GM19452 (cell line): ENCODE results near the gene DPF1.

Experiments used
- ATAC-seq: cut with Tn5 transposase; IDR thresholded peaks from one replicate; pipeline ENCODE4 v1.9.1; 2021; ENCODE audit not compliant: unreplicated experiment

The DPF1 gene

DNA sequence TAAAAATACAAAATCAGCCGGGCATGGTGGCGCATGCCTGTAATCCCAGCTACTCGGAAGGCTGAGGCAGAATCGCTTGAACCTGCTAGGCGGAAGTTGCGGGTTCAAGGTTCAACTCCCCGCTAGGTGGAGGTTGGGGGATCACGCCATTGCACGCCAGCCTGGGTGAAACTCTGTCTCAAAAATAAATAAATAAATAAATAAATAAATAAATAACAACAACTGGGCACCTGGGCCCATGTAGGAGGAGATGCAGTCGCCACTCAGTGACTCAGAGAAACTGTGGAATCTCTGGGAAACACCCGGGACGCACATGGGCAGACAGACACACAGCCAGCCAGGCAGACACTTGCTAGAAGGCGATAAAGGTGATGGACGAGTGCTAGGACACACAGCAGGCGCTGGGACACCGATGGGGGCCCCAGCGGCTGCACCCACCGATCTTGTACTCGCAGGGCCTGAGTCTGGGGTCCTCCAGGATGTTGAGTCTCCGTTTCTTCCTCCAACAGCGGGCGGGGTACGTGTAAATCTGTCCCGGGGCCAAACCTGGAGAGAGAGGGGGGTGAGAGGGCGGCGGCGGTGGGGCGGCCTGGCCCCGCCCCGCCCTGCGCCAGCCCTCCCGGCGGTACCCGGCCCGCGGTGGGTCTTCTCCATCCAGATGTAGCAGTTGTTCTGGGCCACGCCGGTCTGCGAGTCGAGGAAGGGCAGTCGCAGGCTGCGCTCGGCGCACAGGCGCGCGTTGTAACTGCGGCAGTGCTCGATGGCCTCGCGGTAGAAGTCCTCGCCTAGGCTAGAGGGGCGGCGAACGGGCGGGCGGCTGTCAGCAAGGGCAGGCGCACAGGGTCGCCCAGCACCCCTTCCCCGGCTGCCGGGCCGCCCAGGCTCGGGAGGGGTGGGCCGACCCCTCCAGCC lies 1.8 kb downstream of the DPF1 start:
- no peak for ATAC-seq

DNA sequence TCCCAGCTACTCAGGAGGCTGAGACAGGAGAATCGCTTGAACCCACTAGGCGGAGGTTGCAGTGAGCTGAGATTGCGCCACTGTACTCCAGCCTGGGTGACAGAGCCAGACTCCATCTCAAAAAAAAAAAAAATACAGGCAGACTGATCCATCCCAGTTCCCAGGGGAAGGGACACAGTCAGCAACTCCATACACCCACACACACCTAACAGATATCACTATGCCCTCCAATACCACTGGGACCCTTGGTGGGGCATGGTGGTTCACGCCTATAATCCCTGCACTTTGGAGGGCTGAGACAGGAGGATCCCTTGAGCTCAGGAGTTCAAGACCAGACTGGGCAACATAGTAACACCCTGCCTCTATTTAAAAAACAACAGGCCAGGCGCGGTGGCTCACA lies 2.6 kb downstream of the DPF1 start:
- ATAC-seq: no peak

DNA sequence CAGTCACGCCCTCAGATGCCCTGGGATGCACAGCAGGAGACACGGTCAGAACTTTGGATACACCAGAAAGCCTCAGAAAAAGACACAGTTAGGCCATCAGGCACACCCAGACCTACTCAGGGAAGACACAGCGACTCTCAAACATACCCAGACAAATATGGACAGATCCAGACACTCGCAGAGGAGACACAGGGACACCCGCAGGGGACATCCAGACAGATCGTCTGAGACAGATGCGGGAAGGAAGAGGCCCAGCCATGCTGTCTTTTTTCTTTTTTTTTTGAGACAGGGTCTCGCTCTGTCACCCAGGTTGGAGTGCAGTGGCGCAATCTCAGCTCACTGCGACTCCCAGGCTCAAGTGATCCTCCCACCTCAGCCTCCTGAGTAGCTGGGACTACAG lies 4.8 kb downstream of the DPF1 start:
- no peak for ATAC-seq

DNA sequence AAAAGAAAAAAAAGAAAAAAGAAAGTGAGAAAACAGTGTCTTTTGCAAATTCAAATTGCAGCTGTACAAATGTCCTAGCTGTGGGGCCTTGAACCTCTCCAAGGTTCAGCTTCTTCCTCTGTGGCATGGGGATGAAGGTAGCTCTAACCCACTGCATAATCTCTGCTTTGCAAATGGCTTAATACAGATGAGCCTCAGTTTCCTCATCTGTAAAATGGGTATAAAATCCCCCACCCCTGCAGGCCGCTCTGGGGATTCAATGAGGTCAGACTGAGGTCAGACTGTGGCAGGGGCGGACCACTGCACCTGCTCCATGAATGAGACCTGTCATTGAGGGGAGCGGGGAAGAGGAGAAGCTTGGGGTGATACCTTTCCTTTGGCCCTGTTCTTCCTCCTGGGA lies 5.8 kb downstream of the DPF1 start:
- no peak for ATAC-seq

DNA sequence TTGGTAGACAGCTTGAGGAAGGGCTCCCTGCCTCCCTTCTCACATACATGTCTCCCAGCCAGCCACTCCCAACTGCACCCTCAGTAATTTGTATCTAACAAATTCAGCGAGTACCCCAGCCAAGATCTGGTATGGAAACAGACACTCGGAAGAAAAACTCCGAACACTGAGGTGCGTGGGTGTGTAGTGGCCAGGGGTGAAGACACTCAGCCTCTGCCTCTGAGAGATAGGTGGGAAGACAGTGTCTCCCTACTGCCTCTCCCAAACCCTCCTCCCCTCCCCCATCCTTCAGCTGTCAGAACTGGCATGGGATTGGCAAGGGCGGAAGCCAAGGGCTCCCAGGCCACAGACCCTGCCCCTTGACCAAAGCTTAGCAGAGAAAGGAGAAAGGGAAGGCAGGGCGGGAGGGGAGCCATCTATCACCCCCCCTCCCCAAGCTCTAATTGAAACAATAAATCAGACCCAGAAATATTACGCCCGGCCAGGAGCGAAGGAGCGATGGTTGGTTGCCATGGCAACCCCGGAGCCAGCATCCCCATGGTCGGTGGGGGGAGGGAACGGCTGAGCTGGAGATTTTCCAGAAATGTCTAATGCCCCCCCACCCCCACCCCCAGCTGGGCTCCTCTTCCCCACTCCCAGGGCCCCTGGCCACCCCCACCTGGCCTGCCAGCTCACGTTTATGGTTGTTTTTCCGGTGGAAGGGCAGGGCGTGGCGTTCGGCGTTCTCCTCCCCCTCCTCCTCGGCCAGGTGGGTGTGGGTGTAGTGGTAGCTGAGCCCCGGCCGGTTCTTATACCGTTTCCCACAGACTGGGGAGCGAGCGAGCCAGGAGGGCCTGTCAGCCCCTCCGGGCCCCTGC lies 7.0 kb downstream of the DPF1 start:
- ATAC-seq: no peak

DNA sequence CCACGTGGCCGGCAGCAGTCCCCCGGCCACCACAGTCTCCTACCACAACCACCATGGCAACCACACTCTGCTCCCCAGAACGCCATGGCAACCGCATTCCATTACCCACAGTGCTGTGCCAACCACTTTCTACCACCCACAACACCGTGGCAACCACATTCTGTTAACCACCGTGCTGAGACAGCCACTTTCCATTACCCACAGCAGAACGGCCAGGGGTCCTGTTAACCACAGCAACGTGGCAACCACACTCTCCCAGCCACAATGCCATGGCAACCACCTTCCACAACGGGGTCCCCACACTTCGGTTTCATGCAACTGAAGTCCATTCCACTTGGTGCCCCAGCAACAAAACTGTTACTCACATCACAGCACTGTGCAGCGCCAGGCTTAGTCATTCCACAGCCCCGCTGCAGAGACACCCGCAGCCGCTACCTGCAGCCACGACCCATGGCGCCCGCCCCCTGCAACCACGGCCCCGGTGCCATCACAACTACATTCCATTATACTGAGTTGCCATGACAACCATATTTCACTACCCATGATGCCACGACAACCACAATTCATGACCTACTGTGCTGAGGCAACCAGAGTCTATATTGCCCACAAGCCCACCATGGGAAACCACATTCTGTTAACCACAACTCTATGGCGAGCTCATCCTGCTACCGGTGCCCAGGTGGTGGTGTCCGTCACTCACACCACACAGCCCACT lies 10.0 kb downstream of the DPF1 start:
- peak; percentile 66 for ATAC-seq

DNA sequence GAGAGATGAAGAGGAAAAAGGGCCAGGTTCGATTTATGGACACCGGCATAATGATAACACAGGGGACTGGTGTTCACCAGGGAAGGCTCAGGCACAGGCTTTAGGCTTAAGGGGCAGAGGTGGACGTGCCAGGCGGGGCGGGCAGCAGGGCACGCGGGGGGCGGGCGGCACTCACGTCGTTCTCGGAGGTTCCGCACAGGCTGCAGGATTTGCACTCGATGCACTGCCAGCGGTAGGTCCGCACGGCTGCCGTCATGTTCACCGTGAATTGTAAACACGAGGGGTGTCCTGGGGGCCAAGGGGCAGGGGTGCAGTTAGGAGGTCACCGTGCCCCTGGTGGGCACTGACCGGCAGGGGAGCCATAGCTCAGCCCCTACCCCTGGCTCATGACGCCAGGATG lies 10.6 kb downstream of the DPF1 start:
- no peak for ATAC-seq

DNA sequence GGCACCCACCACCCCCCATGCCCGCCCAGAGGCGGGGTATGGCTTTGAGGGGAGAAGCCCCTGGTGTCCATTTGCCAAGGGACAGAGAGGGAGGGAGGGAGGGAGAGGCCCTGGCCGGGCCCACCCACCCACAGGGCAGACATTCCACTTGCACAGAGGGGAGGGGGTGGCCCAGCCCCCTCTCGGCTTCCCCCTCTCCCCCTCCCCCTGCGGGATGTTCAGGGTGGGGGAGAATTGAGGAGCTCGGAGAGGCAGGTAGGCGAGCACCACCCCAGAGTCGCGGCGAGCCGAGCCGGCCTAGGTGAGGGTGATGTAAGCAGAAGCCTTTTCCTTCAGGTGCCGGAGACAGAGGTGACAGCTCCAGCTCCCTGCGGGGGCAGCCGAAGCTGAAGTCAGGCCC lies 12.3 kb downstream of the DPF1 start:
- ATAC-seq: no peak

DNA sequence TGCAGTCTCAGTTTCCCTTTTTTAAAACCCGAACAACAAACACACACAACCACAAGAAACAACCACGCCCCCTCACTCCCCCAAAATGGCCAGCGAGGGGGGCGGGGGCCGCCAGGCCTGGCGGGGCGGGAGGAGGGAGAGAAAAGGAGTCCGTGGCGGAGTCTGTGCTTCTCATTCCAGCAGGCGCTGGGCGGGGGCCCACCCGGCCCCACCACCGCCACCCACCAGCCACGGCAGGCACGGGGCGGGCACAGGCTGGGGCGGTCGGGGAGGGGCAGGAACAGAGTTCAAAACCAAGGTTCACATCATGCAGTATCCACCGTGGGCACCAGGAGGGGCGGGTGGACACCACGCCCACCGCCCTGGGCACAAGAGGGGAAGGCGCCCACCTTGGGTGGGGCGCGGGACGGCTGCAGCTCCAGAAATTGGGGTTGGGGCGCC lies 12.9 kb downstream of the DPF1 start:
- ATAC-seq: no peak

DNA sequence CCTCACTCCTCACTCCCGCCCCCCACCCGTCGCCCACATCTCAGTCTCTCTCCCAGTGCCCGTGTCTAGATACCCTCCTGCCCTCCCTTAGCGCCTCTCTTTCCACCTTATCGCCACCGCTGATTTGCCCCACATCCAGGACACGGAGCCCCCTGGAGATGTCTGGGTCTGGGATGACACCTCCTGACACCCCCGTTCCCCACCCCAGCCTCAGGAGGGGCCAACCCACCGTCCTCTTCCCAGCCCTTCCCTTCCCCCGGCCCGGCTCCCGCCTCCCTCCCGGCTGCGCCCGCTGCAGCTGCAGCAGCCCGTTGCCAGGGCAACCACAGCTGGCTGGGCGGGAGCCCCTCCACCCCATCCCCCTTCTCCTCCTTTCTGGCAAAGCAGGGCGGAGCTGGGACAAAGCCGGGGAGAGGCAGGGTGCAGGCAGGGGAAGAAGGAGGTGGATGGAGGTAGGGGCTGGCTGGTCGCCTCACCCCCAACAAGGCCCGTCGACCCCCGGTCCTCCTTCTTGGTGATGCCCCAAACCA lies 13.5 kb downstream of the DPF1 start:
- no peak for ATAC-seq

DNA sequence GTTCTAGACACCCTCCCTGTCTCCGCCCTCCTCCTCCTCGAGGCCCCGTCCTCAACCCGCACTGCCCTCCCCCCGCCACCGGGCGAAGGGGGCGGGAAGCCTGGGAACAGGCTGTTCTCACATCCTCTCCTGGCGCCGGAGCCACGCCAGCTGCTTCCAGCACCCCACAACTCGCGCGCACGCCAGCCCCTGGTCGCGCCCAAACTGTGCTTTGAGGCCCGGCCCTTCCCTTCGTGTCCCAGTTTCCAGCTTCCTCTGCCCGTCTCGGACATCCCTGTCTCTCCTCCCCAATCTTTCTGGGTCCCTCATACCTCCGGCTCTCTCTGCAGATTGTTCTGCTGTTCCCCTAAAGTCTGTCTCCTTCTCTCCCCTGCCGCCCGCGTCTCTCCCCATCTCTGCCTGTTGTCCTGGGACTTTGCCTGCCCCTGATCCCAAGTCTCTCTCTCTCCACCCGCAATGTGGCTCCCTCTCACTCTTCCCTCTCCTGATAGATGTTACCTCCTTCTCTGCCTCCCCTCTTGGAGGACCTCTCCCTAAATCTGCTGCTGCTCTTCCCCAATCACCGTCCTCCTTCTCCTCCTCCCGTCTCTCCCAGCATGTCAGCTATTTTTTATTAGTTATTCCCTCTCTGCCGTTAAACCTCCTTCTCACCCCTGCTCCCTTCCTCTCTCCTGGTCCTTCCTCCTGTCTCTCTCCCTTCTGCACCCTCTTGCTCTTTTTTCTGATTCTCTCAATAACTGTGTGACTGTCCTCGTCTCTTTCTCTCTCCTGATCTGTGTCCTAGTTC lies 14.2 kb downstream of the DPF1 start:
- ATAC-seq: no peak

DNA sequence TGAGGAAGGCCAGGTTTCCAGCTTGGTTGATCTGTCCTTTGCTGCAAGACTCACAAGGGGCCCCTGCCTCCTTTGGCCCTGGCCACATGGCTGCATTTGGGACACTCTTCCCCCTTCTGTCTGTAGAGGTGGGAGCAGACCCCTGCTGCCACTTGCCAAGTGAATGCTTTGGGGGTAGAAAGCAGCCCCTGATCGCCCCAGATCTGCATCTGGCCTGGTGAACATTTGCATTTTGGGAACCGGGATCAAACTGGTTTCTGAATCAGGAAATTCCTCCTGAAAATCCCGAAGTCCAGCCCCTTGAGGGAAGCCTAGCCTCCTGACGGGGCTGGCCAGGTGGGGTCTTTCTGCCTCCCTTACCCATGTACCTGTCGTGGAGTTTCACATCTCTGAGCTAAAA lies 14.9 kb downstream of the DPF1 start:
- no peak for ATAC-seq

DNA sequence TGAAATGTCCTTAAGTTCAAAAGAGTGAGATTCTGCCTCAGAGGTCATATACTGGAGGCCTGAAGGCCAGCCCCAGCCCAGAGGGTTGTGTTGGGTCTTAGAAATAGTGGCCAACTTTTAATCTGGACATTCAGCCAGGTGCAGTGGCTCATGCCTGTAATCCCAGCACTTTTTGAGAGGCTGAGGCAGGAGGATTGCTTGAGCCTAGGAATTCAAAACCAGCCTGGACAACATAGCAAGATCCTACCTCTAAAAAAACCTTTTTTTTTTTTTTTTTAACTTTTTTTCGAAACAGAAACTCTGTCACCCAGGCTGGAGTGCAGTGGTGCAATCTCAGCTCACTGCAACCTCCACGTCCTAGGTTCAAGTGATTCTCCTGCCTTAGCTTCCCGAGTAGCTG lies 15.5 kb downstream of the DPF1 start:
- no peak for ATAC-seq

DNA sequence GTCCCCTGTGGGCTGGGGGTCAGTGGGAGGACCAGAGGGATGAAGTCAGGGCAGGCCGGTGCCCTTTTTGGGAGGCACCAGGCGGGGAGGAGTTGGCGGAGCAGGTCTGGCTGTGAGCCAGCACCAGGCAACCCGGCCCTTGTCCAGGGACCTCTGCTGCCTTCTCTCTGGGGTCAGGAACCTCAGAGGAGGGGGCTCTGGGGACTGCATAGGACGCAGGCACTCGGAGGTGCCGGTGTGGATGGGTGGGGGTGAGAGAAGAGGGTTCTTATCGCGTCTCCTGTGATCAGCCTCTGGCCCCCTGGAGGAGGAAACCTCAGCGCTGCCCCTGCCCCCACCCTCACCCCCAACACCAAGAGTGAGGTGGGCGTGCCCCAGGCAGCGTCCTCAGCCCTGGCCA lies 16.5 kb downstream of the DPF1 start:
- ATAC-seq: no peak

DNA sequence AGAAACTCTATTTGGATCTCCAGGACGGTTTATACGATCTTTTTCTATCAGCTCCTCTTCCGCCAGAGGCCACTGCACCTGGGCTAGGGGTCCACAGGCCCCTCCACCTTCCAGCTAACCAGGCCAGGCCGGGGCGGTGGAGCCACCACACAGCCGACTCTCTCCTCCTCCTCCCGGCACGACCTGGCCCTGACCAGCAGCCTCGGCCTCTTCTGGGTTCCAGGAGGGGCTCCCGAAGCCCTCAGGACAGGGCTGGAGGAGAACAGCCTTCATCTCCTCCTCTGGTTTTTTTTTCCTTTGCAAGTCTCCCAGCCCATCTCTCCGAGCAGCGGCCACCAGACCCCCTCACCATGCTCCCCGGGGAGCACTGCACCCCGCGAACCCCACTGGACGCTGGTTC lies 17.1 kb downstream of the DPF1 start:
- ATAC-seq: no peak

DNA sequence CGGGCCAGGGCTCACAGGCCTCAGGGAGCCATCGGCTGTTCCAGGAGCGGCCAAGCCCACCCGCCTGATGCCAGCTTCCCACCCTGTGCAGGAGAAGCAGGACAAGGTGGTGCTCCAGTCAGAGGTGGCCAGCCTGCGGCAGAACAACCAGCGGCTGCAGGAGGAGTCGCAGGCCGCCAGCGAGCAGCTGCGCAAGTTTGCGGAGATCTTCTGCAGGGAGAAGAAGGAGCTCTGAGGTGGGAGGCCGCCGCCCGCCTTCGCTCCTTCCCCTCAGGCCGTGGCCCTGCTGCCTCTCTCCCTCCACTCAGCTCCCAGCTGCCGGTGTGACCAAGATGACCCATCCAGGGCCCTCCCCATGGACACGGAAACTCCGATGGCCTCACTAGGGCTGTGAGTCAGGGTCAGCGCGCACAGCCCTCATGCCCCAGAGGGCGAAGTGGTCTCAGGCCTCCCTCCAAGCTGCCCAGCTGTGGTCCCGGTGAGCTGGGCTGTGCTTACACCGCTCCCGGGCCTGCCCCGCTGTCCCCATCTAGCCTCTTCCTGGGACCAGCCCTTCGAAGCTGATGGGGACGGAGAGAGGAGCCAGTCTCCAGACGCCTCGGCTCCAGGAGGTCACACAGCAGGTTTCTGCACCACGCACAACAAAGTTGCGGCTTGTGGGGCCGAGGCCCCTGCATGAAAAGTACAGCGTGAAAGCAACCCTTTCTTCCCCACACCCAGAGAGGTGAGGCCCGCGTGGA lies 17.8 kb downstream of the DPF1 start:
- no peak for ATAC-seq

DNA sequence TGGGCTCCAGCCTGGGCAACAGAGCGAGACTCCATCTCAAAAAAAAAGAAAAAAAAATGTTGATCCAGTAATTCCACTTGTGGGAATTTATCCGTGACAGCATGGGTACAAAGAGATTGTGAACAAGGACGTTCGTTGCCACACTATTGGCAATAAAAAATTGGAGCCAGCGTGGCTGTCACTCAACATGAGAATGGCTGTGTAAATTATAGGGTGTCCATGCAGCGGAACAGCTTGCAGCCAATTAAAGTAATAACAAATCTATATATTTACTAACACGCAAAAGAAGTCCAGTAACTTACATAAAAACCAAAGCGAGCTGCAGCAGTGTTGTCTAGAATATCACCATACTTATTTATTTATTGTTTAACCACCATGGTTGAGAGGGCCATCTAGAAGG lies 19.3 kb downstream of the DPF1 start:
- ATAC-seq: no peak

DNA sequence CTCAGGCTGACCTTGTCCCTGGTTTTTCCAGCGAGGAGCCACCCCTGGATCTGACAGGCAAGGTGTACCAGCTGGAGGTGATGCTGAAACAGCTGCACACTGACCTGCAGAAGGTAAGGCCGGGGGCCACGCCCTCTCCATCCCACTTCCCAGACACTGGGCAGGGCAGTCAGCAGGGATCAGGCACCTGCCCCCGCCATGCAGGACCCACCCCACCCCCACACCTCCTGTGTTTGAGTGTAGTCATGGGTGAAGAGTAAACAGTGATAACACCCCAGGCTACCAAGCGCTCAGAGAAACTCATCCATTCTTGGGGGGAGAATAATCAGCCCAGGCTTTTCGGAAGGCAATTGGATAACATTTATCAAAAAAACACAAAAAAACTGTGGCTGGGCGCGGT lies 19.9 kb downstream of the DPF1 start:
- ATAC-seq: no peak

DNA sequence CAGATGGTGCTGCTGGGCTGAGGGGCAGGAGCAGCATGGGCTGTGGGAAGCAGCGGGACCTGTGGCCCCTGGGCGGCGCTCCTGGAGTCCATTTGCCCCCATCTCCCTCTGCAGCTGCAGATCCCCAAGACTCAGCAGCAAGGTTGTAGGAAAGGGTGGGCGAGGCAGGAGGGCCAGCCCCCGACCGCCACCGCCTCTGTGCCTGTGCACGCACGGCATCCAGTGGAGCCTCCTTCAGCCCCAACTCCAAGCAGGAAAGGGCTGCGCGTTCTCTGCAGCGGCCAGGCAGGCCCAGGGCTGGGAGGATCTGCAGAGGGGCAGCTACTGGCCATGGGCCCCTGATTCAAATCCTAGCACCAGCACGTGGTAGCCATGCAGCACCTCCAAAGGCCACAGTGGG lies 20.8 kb downstream of the DPF1 start:
- ATAC-seq: no peak

DNA sequence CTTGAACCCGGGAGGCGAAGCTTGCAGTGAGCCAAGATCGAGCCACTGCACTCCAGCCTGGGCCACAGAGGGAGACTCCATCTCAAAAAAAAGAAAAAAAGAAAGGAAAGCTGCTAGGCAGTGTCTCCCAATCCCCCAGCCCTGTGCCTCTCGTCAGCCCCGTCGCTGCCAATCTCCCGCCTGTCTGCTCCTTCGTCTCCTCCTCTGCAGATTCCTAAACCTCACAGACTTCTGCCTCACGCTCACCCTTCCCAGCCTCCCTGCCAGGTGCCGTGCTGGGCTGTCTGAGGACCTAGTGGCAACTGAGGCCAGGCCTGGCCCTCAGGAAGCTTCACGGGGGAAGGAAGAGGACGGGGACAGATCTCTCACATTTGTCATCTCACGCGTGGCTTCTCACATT lies 21.5 kb downstream of the DPF1 start:
- no peak for ATAC-seq
